EL (cell line): ENCODE measurements around the gene SEH1L.
A peak's percentile ranks its signal among the peaks of the same experiment; 100 is the strongest.
"Not testable (repeated sequence)": the region's sequence is repeated elsewhere in the genome, so short reads cannot be mapped to it uniquely, and the experiment has no call there.

ENCODE experiments used
- DNase-seq: peaks from one replicate; pipeline ENCODE4 v3.0.0-alpha.2; 2016

The SEH1L gene

GRCh38 chr18:12997330-12997729 lies 49.5 kb downstream of the SEH1L start:
- not testable (repeated sequence) for DNase-seq

- DNase-seq, result no peak
Observed at GRCh38 chr18:12998332-12999060, 50.7 kb downstream of the SEH1L start.

- peak; percentile 91 for DNase-seq
Observed at GRCh38 chr18:13003466-13003896, 55.7 kb downstream of the SEH1L start.

GRCh38 chr18:13004396-13004795 lies 56.6 kb downstream of the SEH1L start:
- DNase-seq, result no peak

GRCh38 chr18:13005289-13005688 lies 57.5 kb downstream of the SEH1L start:
- no peak for DNase-seq

- DNase-seq, result no peak
Observed at GRCh38 chr18:13006531-13007247, 58.9 kb downstream of the SEH1L start.

GRCh38 chr18:13007248-13007560 lies 59.4 kb downstream of the SEH1L start:
- no peak for DNase-seq

- DNase-seq, result no peak
Observed at GRCh38 chr18:13011719-13012118, 63.9 kb downstream of the SEH1L start.

- no peak for DNase-seq
Observed at GRCh38 chr18:13014232-13014631, 66.4 kb downstream of the SEH1L start.

GRCh38 chr18:13014818-13015217 lies 67.0 kb downstream of the SEH1L start:
- no peak for DNase-seq

GRCh38 chr18:13017247-13017875 lies 69.5 kb downstream of the SEH1L start:
- no peak for DNase-seq

- DNase-seq, result no peak
Observed at GRCh38 chr18:13018374-13018773, 70.6 kb downstream of the SEH1L start.

GRCh38 chr18:13019301-13019700 lies 71.5 kb downstream of the SEH1L start:
- no peak for DNase-seq

GRCh38 chr18:13022644-13023043 lies 74.8 kb downstream of the SEH1L start:
- DNase-seq, result no peak

- DNase-seq, result no peak
Observed at GRCh38 chr18:13025233-13025632, 77.4 kb downstream of the SEH1L start.

GRCh38 chr18:13026583-13027270 lies 78.9 kb downstream of the SEH1L start:
- DNase-seq, result peak; percentile 48

GRCh38 chr18:13028869-13029268 lies 81.1 kb downstream of the SEH1L start:
- DNase-seq, result no peak

- DNase-seq, result no peak
Observed at GRCh38 chr18:13032173-13032572, 84.4 kb downstream of the SEH1L start.

GRCh38 chr18:13035249-13035914 lies 87.6 kb downstream of the SEH1L start:
- peak; percentile 45 for DNase-seq

GRCh38 chr18:13036622-13037320 lies 89.0 kb downstream of the SEH1L start:
- DNase-seq, result peak; percentile 3
